Breast epithelium (tissue), 4 donors: Measurements from ENCODE around the gene TPX2. TPM values are rescaled to one million over a fixed set of nuclear protein-coding genes. Genes with fewer than 3 reads are reported as not detected.

ENCODE experiments used
- DNase-seq, 2 donors: peaks; one replicate each; pipeline ENCODE4 v3.0.0-alpha.2; 2019; ENCODE audit warnings: low spot score in 2 of 2
- H3K27ac ChIP-seq, 2 donors: fragments of 200-600 bp; sonication (generic) in 1 of 2; one replicate each; pipeline ENCODE4 v1.5.1; 2016 to 2019; ENCODE audit warnings: mild to moderate bottlenecking in 1 of 2
- H3K27me3 ChIP-seq, 2 donors: fragments of 200-600 bp; sonication (generic) in 1 of 2; one replicate each; pipeline versions ENCODE4 v1.5.1 to v1.6.0; 2017 to 2019; ENCODE audit warnings: control low read depth in 1 of 2, mild to moderate bottlenecking in 1 of 2
- H3K36me3 ChIP-seq: fragments of 200-600 bp; one replicate; pipeline ENCODE4 v1.5.1; 2019
- H3K4me1 ChIP-seq, 2 donors: fragments of 200-600 bp; sonication (generic); one replicate each; pipeline ENCODE4 v1.5.1; 2016 to 2019; ENCODE audit warnings: control low read depth in 1 of 2
- H3K4me3 ChIP-seq, 3 donors: fragments of 200-600 bp; sonication (generic); 1 replicate in 2 of 3; 2 replicates in 1 of 3; pipeline ENCODE4 v1.5.1; 2016 to 2019; ENCODE audit warnings: mild to moderate bottlenecking in 3 of 3, moderate library complexity in 2 of 3
- H3K9me3 ChIP-seq, 2 donors: fragments of 200-600 bp; sonication (generic) in 1 of 2; one replicate each; pipeline ENCODE4 v1.5.1; 2016 to 2019; ENCODE audit warnings: control low read depth in 1 of 2
- POLR2A ChIP-seq: fragments of 450-650 bp; IDR thresholded peaks from one replicate; pipeline ENCODE4 v1.6.1; 2016; ENCODE audit warnings: antibody characterized with exemption, mild to moderate bottlenecking, moderate library complexity
- POLR2AphosphoS5 ChIP-seq, 3 donors: sonication (generic); formaldehyde crosslinking; IDR thresholded peaks; one replicate each; pipeline ENCODE4 v1.6.1; 2017; ENCODE audit warnings: antibody characterized with exemption in 3 of 3
- intact Hi-C: fragments of 100-400 bp; cut with DNase I; formaldehyde crosslinking; loops from one replicate; pipeline ENCODE4 v1.15.1; 2023; ENCODE audit warnings: low total_unique reads
- total RNA-seq, 3 donors: library from RNA; depleted of rRNA; stranded (reverse); fragments of >200 nt; gene quantifications; one replicate each; pipeline ENCODE4 v1.1.0, GENCODE V29; 2016
- TF ChIP-seq, protein P1 (sequence below), 3 donors: fragments of 450-650 bp; IDR thresholded peaks; one replicate each; pipeline ENCODE4 v1.5.1; 2016 to 2017; ENCODE audit warnings: antibody characterized with exemption in 3 of 3, mild to moderate bottlenecking in 3 of 3, moderate library complexity in 3 of 3

The TPX2 gene
- total RNA-seq, 3 donors from 2014 or later: 0.33 to 3.8 (median 0.73) TPM

DNA sequence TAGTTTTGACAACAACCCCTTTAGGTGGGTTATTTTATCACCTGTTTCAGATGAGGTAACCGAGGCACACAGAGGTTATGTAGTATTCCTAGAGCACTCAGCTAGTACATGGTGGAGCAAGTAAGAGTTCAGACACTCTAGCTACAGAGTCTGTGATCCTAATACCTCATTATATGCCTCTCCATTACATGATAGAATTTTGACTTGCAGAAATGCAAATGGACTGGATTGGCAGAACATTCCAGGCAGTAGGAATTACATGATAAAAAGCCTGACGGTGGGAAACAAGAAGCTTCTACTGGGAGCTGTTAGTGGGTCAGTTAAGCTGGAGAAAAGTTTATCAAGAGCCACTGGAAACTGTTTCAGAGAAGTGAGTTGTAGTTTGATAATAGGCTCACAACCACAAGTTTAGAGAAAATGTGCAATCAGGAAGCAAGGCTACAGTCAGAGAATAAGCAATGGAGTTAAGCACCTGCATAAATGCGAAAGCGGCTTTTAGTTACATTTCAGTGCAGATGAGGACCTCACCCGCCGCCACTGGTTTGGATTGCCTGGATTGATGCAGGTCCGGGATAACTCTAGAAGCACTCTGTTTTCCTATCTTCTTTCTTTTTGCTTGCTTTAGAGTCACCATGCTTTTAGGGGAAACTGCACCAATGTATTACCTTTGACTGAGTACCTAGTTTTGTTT lies 45.4 kb downstream of the TPX2 start:
- no peak for DNase-seq

DNA sequence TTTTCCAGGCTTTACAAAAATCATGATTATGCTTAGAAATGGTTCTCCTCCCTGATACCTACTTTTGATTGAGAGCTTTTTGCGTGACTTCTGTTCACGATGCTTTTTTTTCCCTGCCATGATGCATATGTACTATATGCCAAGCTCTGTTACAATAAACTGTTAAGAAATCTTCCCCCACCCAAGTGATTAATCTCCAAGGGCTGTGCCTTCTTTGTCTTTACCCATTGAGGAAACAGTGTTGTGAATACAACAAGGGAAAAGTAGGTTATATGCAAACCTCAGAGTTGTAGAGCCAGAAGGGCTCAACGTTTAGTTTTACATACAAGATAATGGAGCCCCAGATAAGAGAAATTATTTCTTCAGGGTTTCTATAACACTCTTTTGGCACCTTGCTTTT lies 46.0 kb downstream of the TPX2 start:
- intact Hi-C loops: no loop called here
- no peak overlapping the region for H3K4me3 ChIP-seq
- DNase-seq: no peak
- H3K27me3 ChIP-seq: no peaks in the 10 kb centered on the region
- H3K9me3 ChIP-seq: no peaks in the 10 kb centered on the region
- H3K27ac ChIP-seq: no peak overlapping the region
- H3K36me3 ChIP-seq: no peaks in the 10 kb centered on the region
- H3K4me1 ChIP-seq: no peaks in the 10 kb centered on the region
- TF ChIP-seq, protein P1, sequence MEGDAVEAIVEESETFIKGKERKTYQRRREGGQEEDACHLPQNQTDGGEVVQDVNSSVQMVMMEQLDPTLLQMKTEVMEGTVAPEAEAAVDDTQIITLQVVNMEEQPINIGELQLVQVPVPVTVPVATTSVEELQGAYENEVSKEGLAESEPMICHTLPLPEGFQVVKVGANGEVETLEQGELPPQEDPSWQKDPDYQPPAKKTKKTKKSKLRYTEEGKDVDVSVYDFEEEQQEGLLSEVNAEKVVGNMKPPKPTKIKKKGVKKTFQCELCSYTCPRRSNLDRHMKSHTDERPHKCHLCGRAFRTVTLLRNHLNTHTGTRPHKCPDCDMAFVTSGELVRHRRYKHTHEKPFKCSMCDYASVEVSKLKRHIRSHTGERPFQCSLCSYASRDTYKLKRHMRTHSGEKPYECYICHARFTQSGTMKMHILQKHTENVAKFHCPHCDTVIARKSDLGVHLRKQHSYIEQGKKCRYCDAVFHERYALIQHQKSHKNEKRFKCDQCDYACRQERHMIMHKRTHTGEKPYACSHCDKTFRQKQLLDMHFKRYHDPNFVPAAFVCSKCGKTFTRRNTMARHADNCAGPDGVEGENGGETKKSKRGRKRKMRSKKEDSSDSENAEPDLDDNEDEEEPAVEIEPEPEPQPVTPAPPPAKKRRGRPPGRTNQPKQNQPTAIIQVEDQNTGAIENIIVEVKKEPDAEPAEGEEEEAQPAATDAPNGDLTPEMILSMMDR (IDR thresholded peaks at IDR 0.05): no peak
- TF ChIP-seq POLR2AphosphoS5 (IDR thresholded peaks at IDR 0.05) (no peak), POLR2A (no peak)

More for the DNA sequence above, 45.4 kb downstream of the TPX2 start:
- H3K36me3 ChIP-seq: no peaks in the 10 kb centered on the region
- H3K4me1 ChIP-seq: no peaks in the 10 kb centered on the region
- no peak overlapping the region for H3K4me3 ChIP-seq
- no peaks in the 10 kb centered on the region for H3K9me3 ChIP-seq
- H3K27ac ChIP-seq: no peak overlapping the region
- TF ChIP-seq POLR2A (no peak), POLR2AphosphoS5 (IDR thresholded peaks at IDR 0.05) (no peak)
- TF ChIP-seq, protein P1 (IDR thresholded peaks at IDR 0.05): no peak
- intact Hi-C loops: no loop called here
- H3K27me3 ChIP-seq: no peaks in the 10 kb centered on the region

DNA sequence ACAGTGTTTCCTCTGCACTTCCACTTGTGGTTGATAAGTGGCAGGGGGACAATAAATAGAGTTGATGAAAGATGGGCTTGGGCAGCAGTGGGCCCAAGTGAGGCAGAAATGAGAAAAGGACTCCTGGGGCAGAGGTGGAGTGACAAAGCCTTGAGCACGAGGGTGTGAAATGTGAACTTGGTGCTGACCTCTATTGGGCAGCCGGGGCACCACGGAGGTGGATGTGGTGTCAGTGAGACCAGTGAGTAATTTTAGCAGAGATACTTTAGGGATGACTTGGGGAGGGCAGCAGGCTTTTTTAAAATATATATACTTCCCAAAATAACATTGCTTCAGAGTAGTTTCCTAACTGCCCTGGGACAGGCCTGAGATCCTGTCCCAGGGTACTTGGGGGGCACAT lies 49.5 kb downstream of the TPX2 start:
- TF ChIP-seq, protein P1 (IDR thresholded peaks at IDR 0.05): no peak
- TF ChIP-seq POLR2A (no peak), POLR2AphosphoS5 (IDR thresholded peaks at IDR 0.05) (no peak)
- Histone ChIP-seq H3K27ac (no peak overlapping the region), H3K9me3 (no peaks in the 10 kb centered on the region), H3K36me3 (no peaks in the 10 kb centered on the region), H3K4me1 (no peaks in the 10 kb centered on the region), H3K4me3 (no peak overlapping the region), H3K27me3 (no peaks in the 10 kb centered on the region)
- intact Hi-C loops: no loop called here
- DNase-seq: no peak

DNA sequence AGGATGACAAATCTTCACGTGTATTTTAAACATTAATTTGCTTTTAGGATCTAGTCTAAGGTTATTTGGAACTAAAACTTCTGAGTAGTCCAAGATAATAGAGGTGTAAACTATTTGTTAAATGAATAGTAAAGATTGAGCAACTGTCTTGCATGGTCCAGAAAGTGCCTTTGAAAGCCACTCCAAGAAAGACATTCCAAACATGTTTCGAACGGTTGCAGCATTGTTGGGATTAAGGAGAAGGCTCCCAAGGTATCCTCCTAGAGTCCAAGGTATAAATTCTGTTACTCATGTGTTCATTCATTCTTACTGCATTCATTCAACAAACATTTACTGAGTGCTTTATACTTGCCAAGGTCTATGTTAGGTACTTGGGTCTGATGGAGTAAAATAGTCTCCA lies 51.3 kb downstream of the TPX2 start:
- no peaks in the 10 kb centered on the region for H3K4me1 ChIP-seq
- DNase-seq: no peak
- no peaks in the 10 kb centered on the region for H3K36me3 ChIP-seq
- H3K9me3 ChIP-seq: no peaks in the 10 kb centered on the region
- H3K27me3 ChIP-seq: no peaks in the 10 kb centered on the region
- intact Hi-C loops: no loop called here
- no peak for TF ChIP-seq POLR2A
- TF ChIP-seq, protein P1 (IDR thresholded peaks at IDR 0.05): no peak
- no peak for TF ChIP-seq POLR2AphosphoS5 (IDR thresholded peaks at IDR 0.05)
- no peak overlapping the region for H3K4me3 ChIP-seq
- H3K27ac ChIP-seq: no peak overlapping the region

DNA sequence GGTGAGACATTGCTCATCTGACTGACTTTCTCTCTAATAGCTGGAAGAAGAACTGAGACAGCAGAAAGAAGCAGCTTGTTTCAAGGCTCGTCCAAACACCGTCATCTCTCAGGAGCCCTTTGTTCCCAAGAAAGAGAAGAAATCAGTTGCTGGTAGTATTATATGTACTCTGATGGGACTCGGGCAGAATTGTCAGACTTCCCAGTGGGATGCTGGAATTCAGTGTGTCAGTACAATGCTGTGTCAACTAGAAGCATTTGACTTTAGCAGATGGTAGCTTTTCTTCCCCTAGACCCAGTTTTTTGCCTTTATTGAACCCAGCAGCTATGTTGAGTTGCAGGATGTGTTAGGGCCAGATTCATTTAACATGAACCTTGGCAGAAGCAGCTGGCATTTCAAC lies 58.3 kb downstream of the TPX2 start:
- no peaks in the 10 kb centered on the region for H3K9me3 ChIP-seq
- no peak overlapping the region for H3K27ac ChIP-seq
- no peak for DNase-seq
- no peaks in the 10 kb centered on the region for H3K4me1 ChIP-seq
- no peaks in the 10 kb centered on the region for H3K36me3 ChIP-seq
- TF ChIP-seq POLR2A: no peak
- no peak for TF ChIP-seq POLR2AphosphoS5 (IDR thresholded peaks at IDR 0.05)
- TF ChIP-seq, protein P1 (IDR thresholded peaks at IDR 0.05): no peak
- no peak overlapping the region for H3K4me3 ChIP-seq
- no peaks in the 10 kb centered on the region for H3K27me3 ChIP-seq
- intact Hi-C loops: no loop called here
